Stimulated activated CD4-positive, alpha-beta T cell treated with anti-CD3 and anti-CD28 coated beads, Interleukin-4, amount 100 ng/mL, for 48 hours (primary cell): ENCODE measurements around the gene PHACTR4.
"Not testable (repeated sequence)": the region's sequence is repeated elsewhere in the genome, so short reads cannot be mapped to it uniquely, and the experiment has no call there.

Source experiments
- DNase-seq, 2 donors: peaks; one replicate each; pipeline ENCODE4 v3.0.0-alpha.2; 2020; ENCODE audit warnings: low read depth in 2 of 2

Gene PHACTR4

DNA sequence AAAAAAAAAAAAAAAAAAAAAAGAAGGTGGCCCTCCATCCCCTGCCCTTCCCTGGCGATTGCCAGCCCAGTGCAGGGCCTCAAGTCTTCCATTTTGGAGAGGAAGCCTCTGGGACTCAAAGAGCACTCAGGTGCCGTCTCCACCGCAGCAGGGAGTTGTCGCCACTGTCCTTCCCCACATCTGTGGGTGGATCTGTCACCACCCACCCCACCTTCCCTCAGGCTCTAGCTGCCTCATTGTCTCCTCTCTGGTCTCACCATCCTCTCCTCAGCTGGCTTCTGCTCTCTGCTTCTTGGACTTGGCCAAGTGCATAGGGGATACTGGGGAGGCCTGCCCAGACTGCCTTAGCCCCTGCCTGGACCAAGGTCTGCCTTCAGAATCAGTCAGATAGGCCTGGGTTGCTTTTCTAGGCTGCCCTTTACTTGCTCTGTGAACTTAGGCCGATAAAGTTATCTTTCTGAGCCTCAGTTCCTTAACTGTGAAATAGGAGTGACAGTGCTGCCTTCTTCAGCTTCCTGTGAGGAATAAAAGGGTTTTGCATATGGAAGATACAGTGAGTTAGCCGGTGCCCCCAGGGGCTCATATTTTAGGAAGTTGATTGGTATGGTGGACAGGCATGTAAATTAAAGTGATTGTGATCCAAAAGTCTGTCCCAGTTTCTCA lies 152.1 kb downstream of the PHACTR4 start:
- no peak for DNase-seq

DNA sequence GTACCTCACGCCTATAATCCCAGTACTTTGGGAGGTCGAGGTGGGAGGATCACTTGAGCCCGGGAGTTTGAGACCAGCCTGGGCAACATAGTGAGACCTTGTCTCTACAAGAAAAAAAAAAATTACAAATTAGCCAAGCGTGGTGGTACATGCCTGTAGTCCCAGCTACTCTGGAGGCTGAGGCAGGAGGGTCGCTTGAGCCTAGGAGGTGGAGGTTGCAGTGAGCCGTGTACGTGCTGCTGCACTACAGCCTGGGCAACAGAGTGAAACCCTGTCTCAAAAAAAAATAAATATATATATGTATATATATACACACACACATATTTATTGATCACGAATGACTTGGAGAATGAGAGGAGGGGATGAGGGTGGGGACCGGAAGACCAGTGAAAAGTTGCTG lies 153.0 kb downstream of the PHACTR4 start:
- DNase-seq = not testable (repeated sequence)

DNA sequence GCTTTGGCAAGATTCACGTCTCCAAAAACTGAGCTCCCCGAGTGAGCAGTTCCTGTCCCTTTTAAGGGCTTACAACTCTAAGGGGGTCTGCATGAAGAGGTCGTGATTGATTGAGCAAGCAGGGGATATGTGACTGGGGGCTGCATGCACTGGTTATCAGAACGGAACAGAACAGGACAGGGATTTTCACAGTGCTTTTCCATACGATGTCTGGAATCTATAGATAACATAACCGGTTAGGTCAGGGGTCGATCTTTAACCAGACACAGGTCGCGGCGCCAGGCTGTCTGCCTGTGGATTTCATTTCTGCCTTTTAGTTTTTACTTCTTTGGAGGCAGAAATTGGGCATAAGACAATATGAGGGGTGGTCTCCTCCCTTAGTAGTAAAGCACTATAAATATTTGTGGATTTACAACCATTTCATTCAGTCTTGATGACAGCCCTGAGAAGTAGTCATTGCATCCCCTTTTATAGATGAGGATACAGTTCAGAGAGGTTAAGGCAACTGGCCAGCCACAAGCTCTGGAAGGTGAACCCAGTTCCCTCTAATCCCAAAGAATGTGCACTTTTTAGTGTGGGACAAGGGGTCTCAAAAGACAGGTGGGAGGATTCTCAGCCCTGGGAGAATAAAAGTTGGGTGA lies 155.6 kb downstream of the PHACTR4 start:
- DNase-seq = not testable (repeated sequence)

DNA sequence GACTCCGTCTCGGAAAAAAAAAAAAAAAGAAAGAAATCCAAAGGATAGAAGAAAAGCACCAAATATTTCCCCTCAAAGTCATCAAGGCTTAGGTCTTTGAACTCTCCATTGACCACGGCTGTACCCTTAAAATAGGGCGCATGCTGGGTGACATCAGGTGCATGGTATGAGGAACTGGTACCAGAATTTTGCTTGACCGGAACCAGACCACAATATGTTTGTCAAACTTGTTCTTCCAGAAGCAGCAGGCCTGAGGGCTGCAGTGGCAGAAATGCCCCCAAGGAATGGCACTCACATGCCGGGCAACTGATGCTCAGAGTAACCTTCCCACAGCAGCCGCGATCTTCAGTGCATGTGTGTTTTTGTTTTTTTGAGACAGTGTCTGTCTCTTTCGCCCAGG lies 157.3 kb downstream of the PHACTR4 start:
- DNase-seq = no peak

DNA sequence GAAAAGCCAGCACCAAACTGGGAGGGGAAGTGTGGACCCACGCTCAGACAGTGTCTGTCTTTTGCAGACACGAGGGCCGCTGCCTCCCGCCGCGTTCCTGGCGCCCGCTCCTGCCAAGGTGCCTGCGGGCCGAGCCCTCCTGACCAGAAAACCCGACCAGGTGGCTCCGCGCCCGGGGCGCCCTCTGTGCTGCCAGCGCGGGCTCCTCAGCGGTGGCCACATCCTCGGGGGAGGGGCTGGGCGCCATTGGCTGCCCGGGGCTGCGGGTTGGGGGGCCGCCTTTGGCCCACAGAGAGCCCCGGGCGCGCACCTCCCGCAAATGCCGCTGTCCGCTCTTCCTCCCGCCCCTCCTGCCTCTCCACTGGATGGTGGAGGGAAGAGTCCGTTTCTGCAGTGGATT lies 160.9 kb downstream of the PHACTR4 start:
- no peak for DNase-seq

DNA sequence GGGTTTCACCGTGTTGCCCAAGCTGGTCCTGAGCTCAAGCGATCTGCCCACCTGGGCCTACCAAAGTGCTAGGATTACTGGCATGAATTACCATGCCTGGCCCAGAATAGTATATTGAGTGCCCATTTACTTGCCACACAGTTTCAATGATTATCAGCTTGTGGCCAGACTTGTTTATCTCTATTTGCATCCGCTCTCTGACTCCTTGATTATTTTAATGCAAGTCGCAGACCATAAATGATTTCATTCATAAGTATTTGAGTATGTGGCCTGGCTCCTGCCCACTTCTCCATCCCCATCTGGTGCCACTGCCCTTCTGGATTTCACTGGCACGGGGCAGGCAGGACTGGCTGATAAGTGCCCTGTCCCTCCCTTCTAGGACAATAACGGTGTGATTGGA lies 165.1 kb downstream of the PHACTR4 start:
- no peak for DNase-seq

DNA sequence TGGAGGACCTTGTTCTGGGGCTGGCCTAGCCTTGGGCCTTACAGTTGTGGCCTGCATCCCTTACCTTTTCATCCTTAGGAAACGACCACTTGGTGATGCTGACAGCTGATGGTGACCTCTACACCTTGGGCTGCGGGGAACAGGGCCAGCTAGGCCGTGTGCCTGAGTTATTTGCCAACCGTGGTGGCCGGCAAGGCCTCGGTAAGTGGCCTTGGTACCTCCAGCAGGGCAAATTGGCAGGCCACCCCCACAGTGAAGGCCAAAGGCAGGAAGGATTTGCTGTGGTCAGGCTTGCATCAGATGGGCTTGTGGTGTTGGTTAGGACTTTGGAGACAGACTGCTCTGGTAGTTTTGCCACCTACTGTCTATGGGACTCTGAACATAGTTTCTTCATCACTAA lies 165.6 kb downstream of the PHACTR4 start:
- no peak for DNase-seq

DNA sequence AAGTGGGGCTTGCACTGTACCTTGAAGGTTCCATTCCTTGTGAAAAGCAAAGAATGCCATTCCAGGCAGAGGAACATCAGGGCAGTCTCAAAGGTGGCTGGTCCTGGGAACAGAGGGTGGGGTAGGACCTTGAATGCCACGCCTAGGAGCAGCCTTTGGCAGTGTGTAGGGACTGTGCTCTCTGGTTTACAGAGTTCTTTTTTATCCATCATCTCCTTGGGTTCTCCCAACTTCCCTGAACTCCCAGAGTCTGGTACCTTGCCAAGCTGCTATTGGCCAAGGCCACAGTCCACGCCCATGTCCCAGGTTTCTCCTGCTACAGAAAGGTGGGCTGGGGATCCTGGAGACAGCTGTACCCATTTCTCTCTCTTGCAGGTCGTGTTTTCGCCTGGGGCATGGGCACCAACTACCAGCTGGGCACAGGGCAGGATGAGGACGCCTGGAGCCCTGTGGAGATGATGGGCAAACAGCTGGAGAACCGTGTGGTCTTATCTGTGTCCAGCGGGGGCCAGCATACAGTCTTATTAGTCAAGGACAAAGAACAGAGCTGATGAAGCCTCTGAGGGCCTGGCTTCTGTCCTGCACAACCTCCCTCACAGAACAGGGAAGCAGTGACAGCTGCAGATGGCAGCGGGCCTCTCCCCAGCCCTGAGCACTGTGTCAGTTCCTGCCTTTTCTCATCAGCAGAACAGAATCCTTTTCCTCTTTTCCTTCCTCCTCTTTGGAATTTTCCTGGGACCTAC lies 168.1 kb downstream of the PHACTR4 start:
- no peak for DNase-seq

DNA sequence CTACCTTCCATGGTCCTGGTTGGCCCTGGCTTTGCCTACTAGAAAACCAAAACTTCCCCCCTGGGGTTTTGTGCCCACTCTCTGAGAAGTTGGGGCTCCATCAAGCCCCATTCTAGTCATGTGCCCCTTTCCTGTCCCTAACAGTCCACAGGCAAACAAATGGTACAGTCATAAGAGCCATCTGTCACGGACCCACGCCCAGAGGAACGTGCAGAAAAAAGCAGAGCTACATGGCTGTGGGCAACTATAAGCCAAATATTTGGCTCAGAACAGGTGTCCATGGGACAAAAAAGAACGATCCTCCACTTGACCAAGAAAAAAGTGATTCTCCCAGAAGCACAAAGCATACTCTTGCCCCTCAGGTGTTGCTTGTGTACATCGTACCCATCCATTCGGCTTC lies 168.7 kb downstream of the PHACTR4 start:
- no peak for DNase-seq

DNA sequence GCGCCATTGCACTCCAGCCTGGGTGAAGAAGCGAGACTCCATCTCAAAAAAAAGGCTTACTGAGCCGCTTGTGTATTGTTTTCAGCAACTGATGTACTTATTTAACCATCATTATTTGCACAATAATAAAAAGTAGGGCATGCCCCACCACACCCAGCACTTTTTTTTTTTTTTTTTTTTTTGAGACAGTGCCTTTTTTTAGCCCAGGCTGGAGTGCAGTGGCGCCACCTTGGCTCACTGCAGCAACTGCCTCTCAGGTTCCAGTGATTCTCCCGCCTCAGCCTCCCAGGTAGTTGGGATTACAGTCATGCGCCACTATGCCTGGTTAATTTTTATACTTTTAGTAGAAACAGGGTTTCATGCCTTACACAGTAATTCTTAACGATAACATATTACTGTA lies 171.1 kb downstream of the PHACTR4 start:
- no peak for DNase-seq

DNA sequence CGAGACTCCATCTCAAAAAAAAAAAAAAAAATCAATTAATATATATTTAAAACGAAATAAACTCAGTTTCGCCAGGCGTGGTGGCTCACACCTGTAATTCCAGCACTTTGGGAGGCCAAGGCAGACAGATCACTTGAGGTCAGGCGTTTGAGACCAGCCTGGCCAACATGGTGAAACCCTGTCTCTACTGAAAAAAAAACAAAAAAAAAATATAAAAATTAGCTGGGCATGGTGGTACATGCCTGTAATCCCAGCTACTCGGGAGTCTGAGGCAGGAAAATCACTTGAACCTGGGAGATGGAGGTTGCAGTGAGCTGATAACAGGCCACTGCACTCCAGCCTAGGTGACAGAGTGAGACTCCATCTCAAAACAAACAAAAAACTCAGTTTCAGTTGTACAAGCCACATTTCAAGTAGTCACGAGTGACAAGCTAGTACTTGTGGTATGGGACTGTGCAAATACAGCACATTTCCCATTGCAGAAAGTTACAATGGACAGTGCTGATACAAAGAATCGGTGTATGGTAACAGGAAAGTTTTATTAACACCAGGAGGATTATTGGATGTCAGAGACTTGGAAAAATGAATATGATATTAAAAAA lies 172.0 kb downstream of the PHACTR4 start:
- not testable (repeated sequence) for DNase-seq

DNA sequence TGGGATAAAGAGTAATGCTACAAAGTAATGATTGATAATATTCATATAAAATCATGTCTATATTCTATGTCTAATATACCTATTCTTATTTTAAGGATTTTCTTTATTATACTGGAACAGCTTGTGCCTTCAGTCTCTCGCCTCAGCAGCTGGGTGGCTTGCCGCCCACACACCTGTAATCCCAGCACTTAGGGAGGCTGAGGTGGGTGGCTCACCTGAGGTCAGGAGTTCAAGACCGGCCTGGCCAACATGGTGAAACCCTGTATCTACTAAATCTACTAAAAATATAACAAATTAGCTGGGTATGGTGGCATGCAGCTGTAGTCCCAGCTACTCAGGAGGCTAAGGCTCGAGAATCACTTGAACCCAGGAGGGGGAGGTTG lies 175.7 kb downstream of the PHACTR4 start:
- DNase-seq = no peak

DNA sequence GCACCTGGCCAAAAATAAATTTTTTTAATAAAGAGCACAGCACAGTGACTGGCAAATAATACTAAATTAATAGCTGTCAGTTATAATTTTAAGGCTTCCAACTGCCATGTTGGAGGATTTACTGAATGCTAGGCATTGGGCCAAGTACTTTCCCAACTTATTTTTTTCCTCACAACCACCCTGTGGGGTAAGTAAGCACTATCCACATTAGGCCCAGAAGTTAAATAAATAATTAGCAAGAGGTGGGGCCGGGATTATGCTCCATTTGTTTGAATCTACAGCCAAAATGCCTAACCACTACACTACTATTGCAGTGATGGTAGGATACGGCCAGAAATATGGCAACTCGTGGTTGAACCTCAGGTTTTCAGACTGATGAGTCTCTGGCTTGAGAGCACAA lies 178.8 kb downstream of the PHACTR4 start:
- no peak for DNase-seq
